Activated naive CD8-positive, alpha-beta T cell treated with anti-CD3 and anti-CD28 coated beads, Interleukin-2, amount 50 U/mL, for 16 hours (primary cell): ENCODE measurements around the gene HLTF.

ENCODE experiments used
- DNase-seq: peaks from one replicate; pipeline ENCODE4 v3.0.0-alpha.2; 2020; ENCODE audit warnings: low read depth, low spot score

HLTF gene

GRCh38 chr3:149016669-149017541 lies 69.4 kb downstream of the HLTF start:
- no peak for DNase-seq

GRCh38 chr3:149016242-149016641 lies 70.1 kb downstream of the HLTF start:
- DNase-seq = no peak

DNA sequence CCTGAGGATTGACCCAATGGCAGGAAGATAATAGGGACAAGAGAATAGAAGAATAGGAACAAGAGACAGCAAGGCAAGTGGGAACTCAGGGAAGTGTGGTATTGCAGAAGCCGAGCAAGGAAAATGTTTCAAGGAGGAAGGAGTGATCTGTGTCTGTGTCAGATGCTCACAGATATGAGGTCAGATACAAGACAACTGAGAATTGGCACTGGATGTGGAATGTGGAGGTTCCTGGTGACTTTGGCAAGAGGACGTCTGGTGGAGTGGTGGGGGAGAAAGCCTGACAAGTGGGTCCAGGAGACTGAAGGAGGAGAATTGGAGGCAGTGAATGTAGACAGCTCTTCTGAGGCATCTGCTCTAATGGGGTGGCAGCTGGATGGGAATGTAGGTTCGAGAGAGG lies 70.9 kb downstream of the HLTF start:
- no peak for DNase-seq

DNA sequence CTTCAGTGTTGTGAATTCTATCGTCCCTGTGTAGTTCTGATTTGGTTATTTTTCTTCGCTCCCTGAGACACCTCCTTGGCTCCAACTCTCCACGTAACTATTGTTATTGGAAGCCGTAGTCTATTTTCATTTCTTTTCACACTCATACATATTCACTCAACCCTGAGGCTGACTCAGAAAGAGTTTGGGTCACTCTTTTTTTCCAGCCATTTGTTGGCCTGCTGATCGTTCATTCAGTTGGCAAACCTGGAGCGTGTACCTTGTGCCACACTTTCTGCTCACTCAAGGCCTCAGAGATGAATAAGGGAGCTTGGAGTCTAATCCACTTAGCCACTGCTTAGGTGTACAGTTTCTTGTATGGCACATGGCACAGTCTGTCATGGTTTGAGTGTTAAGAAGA lies 72.6 kb downstream of the HLTF start:
- no peak for DNase-seq

DNA sequence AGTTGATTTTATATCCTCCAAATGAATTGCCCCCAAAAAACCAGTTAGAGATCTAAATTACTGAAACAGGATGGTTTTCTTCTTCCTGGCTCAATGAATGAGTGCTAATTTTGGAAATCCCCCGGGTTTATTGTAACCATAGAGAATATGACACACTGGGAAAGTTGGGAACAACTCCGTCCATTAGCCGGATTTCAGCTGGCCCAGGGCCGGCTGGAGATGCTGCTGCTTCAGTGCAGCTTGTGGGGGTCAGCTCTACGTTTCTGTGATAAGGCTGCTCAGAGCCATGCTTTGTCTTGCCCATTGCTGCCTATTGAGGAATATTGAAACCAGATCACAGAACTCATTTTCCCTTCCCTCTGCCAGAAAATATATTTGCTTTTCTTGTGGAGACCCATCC lies 74.7 kb downstream of the HLTF start:
- no peak for DNase-seq

DNA sequence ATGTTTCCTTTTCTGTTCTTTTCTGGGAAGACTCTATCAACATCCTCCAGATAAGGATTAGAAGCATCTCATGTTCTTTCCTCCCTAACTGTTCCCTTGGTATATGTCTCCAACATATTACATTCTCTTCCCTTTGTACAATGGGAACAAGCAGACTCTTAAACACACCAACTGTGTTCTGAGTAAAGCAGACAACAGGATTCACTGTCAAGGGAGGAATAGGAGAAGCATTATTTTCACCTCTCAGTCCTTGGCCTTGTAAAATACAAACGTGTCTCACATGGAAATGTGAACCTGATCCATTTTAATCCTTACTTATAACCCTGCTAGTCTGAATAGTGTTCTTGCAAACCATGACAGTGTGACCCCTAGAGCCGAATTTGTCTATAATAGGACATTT lies 75.4 kb downstream of the HLTF start:
- no peak for DNase-seq

- DNase-seq = no peak
These were observed 75.8 kb downstream of the HLTF start for GRCh38 chr3:149010504-149010951.

GRCh38 chr3:149009732-149010131 lies 76.6 kb downstream of the HLTF start:
- no peak for DNase-seq

- DNase-seq = no peak
These were observed 78.6 kb downstream of the HLTF start for GRCh38 chr3:149007567-149008257.

DNA sequence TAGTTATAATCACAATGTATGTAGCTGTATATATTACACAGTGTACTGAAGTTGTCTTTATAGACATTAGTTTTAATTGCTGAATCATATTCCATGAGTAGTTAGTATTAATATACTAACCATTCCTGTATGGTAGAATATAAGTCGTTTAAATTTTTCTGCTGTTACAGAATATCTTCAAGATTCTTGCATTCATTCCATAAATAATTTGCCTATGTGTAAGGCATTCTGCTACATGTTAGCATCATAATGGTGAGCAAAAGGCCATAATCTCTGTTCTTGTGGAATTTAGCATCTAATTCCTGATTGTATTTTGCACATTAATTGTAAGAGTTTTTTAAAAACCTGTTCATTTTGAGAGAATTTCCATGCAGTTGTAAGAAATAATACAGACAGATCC lies 80.9 kb downstream of the HLTF start:
- DNase-seq = no peak

- no peak for DNase-seq
These were observed 81.7 kb downstream of the HLTF start for GRCh38 chr3:149004622-149005021.

DNA sequence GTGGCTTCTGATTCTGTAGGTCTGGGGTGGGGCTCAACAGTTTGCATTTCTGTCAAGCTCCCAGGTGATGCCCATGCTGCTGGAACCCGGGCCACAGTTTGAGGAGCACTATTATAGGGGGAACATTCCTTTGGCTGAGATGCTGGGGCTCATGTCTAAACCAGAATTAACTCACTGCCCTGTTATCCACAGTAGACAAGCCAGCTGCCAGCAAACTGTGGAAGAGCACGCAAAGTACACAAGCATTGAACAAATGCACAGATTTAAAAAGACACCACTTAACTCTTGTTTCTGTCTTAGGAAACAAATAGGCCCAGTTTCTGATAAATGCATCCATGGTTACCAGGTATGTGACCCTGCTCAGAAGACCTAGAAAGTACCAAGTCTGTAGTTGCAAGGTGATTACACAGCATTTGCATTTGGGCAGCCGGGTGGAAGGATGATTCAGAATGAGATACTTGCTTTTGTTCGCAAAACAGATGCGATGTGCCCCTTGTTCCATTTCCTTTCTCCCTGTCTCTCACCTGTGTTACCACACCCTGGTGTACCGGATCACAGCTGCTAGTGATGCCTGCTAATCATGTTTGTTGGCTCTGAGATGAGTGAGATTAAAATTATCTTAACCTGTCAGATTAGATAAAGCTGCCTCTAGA lies 82.6 kb downstream of the HLTF start:
- DNase-seq = no peak

GRCh38 chr3:149001727-149002126 lies 84.6 kb downstream of the HLTF start:
- DNase-seq = no peak

- DNase-seq = no peak
These were observed 86.1 kb downstream of the HLTF start for GRCh38 chr3:149000206-149000745.

- no peak for DNase-seq
These were observed 86.5 kb downstream of the HLTF start for GRCh38 chr3:148999806-149000205.

DNA sequence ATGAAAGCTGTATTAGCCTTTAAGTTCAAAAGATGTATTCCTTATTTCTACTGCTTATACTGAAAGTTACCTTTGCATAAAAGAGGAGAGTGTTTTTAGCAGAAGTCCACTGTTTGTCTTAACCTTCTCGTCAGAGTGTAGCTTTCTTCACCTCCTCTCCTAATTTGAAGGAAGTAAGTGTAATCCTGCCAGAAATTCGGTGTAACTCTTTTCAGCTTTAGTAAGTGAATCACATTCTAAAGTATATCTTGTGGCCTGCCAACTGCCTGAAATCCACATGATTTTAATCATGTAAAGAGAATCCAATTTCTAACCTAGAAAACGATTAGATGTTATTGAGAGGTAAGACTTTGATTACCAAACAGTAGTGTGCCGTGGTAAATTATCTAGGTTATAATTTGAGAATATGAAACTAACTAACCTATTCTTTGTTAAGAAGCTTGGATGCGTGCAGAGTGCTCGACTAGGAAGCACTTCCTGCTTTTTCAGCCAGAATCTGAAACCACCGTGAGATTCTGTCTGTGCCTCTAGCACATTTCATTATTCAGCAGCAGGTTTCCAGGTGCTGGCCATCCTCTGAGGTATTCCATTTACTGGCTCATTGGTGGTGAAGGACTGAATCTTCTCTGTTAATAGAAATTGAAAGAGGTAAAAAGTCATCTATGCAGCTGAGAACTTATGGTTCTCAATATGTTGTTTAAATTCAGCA lies 87.5 kb downstream of the HLTF start:
- DNase-seq = no peak

DNA sequence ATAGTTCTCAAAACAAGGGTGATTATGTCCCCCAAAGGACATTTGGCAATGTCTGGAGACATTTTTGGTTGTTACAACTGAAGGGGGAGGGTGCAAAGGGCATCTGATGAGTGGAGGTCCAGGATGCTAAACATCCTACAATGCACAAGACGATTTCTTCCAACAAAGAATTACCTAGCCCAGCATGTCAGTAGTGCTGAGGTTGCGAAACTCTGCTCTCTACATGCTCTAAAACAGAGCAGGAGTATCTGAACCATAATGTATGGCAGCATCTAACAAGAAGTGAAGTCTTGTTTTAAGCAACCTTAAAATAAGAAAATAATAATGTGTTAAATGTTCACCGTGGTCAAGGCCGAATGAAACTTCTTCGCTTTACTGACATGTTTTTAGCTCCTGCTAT lies 88.0 kb downstream of the HLTF start:
- no peak for DNase-seq

DNA sequence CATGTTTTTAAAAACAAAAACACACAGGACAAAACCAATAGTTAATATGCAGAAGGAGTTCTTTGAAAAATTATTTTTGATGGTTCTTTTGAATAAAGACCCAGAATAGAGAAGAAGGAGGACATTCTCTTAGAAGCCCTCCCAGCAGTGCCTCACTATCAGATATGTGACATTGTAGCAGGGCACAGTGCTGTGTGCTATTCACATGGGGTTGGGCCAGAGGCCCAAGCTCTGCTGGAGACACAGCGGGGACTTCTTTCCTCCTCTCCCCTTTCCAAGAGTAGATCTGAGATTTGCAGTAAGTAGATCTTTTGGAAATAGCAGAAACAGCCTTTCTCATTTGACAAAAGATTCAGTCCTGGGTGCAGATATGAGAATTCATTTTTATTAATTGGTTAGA lies 88.7 kb downstream of the HLTF start:
- no peak for DNase-seq

GRCh38 chr3:148992635-148993255 lies 93.6 kb downstream of the HLTF start:
- DNase-seq = no peak

DNA sequence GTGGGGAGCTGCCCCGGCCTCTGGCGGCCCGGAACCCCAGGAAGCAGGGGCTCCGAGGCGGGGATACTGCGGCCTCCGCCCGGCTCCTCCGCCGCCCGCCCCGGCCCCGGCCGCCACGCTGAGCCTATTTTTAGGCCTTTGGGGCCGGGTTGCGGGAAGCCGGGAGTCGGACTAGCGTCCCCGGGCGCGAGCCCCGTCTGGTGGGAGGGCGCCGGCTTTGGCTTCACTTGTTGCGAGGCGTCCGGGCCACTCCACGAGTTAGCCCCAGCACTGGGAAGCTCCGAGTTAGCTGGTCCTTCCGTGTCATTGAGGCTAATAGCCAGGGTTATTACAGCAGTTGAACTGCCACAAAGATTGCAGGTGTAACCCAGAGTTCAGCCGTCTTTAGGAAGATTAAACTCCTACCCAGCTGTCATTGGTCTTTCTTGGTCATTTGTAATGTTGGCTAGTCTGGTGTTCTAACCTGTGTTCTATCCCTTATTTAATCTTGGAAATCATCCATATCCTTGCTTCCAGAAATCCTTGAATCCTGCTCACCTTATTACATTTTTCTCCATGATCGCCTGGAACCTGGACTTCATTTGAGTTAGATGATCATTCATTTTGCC lies 94.2 kb downstream of the HLTF start:
- no peak for DNase-seq
